Motor neuron (in vitro differentiated cells): ENCODE data around the gene RAPGEF1. TPM values are rescaled to one million over a fixed set of nuclear protein-coding genes. Genes with fewer than 3 reads are reported as not detected.

Experiments used
- ATAC-seq, 8 experiments: fragments of 200-7000 bp; cut with Tn5 transposase; replicated peaks in 6 of 8; 2 replicates each; pipeline ENCODE4 v1.8.0; 2021; ENCODE audit warnings: mild to moderate bottlenecking in 8 of 8, moderate library complexity in 8 of 8
- H3K27ac ChIP-seq, 2 donors: fragments of 250-450 bp; sonication (Bioruptor Pico); 2 replicates each; pipeline ENCODE4 v1.9.0; 2021; ENCODE audit warnings: antibody characterized with exemption in 2 of 2, mild to moderate bottlenecking in 2 of 2, moderate library complexity in 1 of 2
- H3K4me1 ChIP-seq, 2 donors: fragments of 250-450 bp; sonication (Bioruptor Pico); replicated peaks in 1 of 2; 2 replicates each; pipeline ENCODE4 v1.6.1; 2021; ENCODE audit warnings: antibody characterized with exemption in 2 of 2, mild to moderate bottlenecking in 2 of 2, moderate library complexity in 1 of 2
- H3K4me3 ChIP-seq, 5 donors: fragments of 250-450 bp; sonication (Bioruptor Pico); 2 replicates each; pipeline ENCODE4 v1.9.0; 2021; ENCODE audit warnings: antibody characterized with exemption in 5 of 5, mild to moderate bottlenecking in 5 of 5, moderate library complexity in 4 of 5
- WGBS, 10 experiments: fragments of 450-650 bp; shearing (Covaris generic); methylation state at CpG; one replicate each; pipeline ENCODE4 v1.0.0; 2022; 5-methylcytosine and 5-hydroxymethylcytosine counted together
- in situ Hi-C, 9 experiments: fragments of 400-800 bp; cut with MboI; loops; one replicate each; pipeline ENCODE4 v1.15.0; 2021; ENCODE audit warnings: low sequenced_read_pairs in 9 of 9, low pct_unique_long_range_greater_than_20kb in 2 of 9; ENCODE audit not compliant: unreplicated experiment in 9 of 9
- total RNA-seq, 8 experiments: library from RNA; unstranded; fragments of 300-600 nt; gene quantifications; 2 replicates each; pipeline versions ENCODE4 v1.2.3 to v1.2.4, GENCODE V29; 2022

The RAPGEF1 gene
- total RNA-seq, 8 experiments from 2014 or later: 15.4 to 42.0 (median 24.9) TPM

GRCh38 chr9:131625508-131625787 is 114.4 kb downstream of the RAPGEF1 start:
- 81 to 97% (median 86%) methylated on average over 1 to 6 of the region's 6 CpGs; no CpG with 5 or more reads in 3 of the 10 experiments for whole genome bisulfite sequencing, 10 experiments
- H3K27ac ChIP-seq: no peak overlapping the region

GRCh38 chr9:131624636-131625507 is 115.0 kb downstream of the RAPGEF1 start:
- Histone ChIP-seq H3K4me3 (no peak overlapping the region), H3K27ac (peak overlapping the region; percentile 57 to 70), H3K4me1 (peaks cover 16 to 17% of the 10 kb centered on the region in 2 donors)
- peak; percentile 75 to 97 (median 92) for ATAC-seq
- WGBS, 10 experiments: 40 to 90% (median 75%) methylated on average over 1 to 5 of the region's 13 CpGs; no CpG with 5 or more reads in 4 of the 10 experiments
- in situ Hi-C loops: loop anchor here in 1 of 9 experiments (25.0 kb wide), 1 partner anchor 112 kb away; the partner anchor contains the start of gene RAPGEF1

More at GRCh38 chr9:131625508-131625787, 114.4 kb downstream of the RAPGEF1 start:
- H3K4me1 ChIP-seq: peaks cover 16 to 17% of the 10 kb centered on the region in 2 donors
- in situ Hi-C loops: no loop called here
- no peak for ATAC-seq
- H3K4me3 ChIP-seq: no peak overlapping the region

- in situ Hi-C loops: loop anchor here in 1 of 9 experiments (25.0 kb wide), 1 partner anchor 114 kb away; the partner anchor contains the start of gene RAPGEF1
- Histone ChIP-seq H3K4me1 (peaks cover 16 to 17% of the 10 kb centered on the region in 2 donors), H3K27ac (peak overlapping the region in 1 of 2 donors; percentile 70), H3K4me3 (no peak overlapping the region)
- WGBS, 10 experiments: 73 to 100% (median 93%) methylated on average over 1 to 10 of the region's 14 CpGs; no CpG with 5 or more reads in 1 of the 10 experiments
- ATAC-seq: no peak
These were observed 116.1 kb downstream of the RAPGEF1 start for GRCh38 chr9:131623655-131624330.

GRCh38 chr9:131622523-131622922 is 117.4 kb downstream of the RAPGEF1 start:
- Histone ChIP-seq H3K4me1 (peaks cover 16 to 17% of the 10 kb centered on the region in 2 donors), H3K4me3 (no peak overlapping the region), H3K27ac (no peak overlapping the region)
- in situ Hi-C loops: loop anchor here in 1 of 9 experiments (25.0 kb wide), 1 partner anchor 115 kb away; the partner anchor contains the start of gene RAPGEF1
- no peak for ATAC-seq
- 80 to 100% (median 88%) methylated on average over 1 to 4 of the region's 4 CpGs; no CpG with 5 or more reads in 4 of the 10 experiments for WGBS, 10 experiments

DNA sequence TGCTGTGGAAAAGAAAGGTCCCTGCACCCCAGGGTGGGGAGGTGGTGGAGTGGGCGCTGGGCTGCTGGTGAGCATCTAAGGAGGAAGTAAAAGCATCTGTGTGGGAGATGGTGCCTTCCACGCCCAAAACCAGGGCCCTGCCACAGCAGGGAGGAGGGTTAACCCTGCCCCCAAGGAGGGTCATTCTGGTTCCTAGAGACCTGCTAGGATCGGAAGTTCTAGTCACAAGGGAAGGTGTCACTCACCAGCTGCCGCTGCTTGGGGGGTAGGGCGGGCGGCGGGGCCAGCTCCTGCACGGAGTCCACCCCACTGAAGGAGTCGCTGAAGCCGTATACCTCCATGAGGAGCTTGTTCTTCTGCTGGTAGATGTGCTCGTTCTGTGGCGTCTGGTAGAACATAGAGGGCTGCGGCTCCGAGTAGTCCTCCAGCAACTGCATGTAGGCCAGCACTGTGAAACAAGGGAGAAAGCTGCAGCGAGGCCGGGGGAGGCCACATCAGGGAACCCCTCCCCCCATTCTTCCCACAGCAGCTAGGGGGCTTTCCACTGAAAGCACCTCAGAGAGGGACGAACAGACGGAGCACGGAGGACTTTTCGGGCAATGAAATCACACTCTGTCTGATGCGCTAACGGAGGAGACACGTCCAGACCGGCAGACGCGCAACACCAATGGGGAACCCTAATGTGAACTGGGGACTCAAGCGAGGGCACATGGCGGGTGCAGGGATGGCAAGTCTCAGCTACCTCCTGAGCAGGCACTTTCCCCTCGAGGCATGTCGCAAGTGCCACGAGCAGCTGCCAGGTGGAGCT is 118.1 kb downstream of the RAPGEF1 start:
- in situ Hi-C loops: loop anchor here in 1 of 9 experiments (25.0 kb wide), 1 partner anchor 116 kb away; the partner anchor contains the start of gene RAPGEF1
- H3K4me3 ChIP-seq: no peak overlapping the region
- 81 to 100% (median 90%) methylated on average over 2 to 16 of the region's 31 CpGs; no CpG with 5 or more reads in 4 of the 10 experiments for WGBS, 10 experiments
- H3K4me1 ChIP-seq: peaks cover 16 to 17% of the 10 kb centered on the region in 2 donors
- H3K27ac ChIP-seq: no peak overlapping the region
- ATAC-seq: no peak

DNA sequence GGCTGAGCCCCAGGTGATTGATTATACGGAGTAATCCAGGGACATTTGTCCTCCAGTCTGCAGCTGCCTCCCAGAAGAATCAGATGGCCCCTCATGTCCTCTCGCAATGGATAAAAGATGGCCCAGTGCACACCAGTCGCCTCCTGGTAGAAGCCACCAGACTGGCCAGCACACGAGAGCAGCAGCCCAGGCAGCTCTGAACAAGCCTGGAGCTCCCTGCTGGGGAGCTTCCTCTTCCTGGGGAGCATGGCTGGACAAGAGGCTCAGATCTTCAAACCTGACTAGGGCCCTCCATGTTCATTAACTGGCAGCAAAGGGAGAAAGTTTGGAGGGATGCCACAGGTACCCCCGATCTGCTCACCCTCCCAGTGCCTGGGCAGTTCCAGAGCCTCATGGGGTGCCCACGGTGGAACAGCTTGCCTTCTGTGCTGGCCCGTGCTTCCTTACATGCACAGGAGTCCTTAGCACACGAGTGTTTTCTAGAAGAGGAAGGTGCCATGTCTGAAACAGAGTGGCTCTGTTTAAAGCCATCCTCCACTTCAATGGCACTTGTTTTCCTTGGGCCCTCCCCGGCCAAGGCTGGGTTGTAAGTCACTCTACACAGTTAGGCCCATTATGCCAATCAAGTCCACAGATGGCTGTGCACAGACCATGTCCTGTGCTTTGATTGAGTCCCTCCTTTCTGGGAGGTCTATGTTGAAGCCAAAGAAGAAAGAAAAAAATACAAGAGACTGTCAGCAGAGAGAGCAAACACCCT is 118.9 kb downstream of the RAPGEF1 start:
- no peak for ATAC-seq
- Histone ChIP-seq H3K27ac (no peak overlapping the region), H3K4me3 (no peak overlapping the region), H3K4me1 (peaks cover 14 to 17% of the 10 kb centered on the region in 2 donors)
- WGBS, 10 experiments: 84 to 100% (median 95%) methylated on average over 1 to 6 of the region's 9 CpGs; no CpG with 5 or more reads in 4 of the 10 experiments
- in situ Hi-C loops: loop anchor here in 1 of 9 experiments (25.0 kb wide), 1 partner anchor 116 kb away; the partner anchor contains the start of gene RAPGEF1

GRCh38 chr9:131619680-131620079 is 120.2 kb downstream of the RAPGEF1 start:
- Histone ChIP-seq H3K4me3 (no peak overlapping the region), H3K27ac (no peak overlapping the region), H3K4me1 (peaks cover 6 to 7% of the 10 kb centered on the region in 2 donors)
- 50 to 100% (median 90%) methylated on average over 1 to 2 of the region's 3 CpGs; no CpG with 5 or more reads in 6 of the 10 experiments for WGBS, 10 experiments
- no peak for ATAC-seq
- in situ Hi-C loops: loop anchor here in 1 of 9 experiments (25.0 kb wide), 1 partner anchor 118 kb away; the partner anchor contains the start of gene RAPGEF1

GRCh38 chr9:131618785-131619184 is 121.1 kb downstream of the RAPGEF1 start:
- Histone ChIP-seq H3K27ac (no peak overlapping the region), H3K4me3 (no peak overlapping the region), H3K4me1 (no peaks in the 10 kb centered on the region)
- in situ Hi-C loops: loop anchor here in 1 of 9 experiments (25.0 kb wide), 1 partner anchor 119 kb away; the partner anchor contains the start of gene RAPGEF1
- WGBS, 10 experiments: 67 to 100% (median 98%) methylated on average over 1 to 15 of the region's 16 CpGs; no CpG with 5 or more reads in 5 of the 10 experiments
- ATAC-seq: no peak

DNA sequence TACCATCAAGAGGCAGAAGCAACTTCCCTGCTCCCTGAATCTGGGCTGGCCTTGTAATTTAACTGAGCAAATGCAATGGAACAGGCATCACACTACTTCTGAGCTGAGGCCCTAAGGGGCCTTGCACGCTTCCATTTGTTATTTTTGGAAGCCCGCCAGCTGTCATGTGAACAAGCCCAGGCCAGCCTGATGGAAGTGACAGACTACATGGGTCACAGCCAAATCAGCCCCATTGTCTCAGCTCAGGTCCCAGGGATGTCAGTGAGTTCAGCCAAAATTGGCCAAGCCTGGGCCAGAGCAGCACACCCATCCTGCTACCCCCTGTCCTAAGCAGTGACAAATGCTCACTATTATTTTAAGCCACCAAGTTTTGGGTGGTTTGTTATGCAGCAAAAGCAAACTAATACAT is 121.8 kb downstream of the RAPGEF1 start:
- no peak overlapping the region for H3K27ac ChIP-seq
- in situ Hi-C loops: loop anchor here in 1 of 9 experiments (25.0 kb wide), 1 partner anchor 119 kb away; the partner anchor contains the start of gene RAPGEF1
- 40 to 100% (median 93%) methylated on average over 1 to 2 of the region's 2 CpGs; no CpG with 5 or more reads in 4 of the 10 experiments for WGBS, 10 experiments
- peak in 4 of 8 experiments; percentile 24 to 59 (median 44) for ATAC-seq
- no peaks in the 10 kb centered on the region for H3K4me1 ChIP-seq
- H3K4me3 ChIP-seq: no peak overlapping the region

- WGBS, 10 experiments: 70 to 100% (median 98%) methylated on average over 2 to 5 of the region's 5 CpGs; no CpG with 5 or more reads in 4 of the 10 experiments
- Histone ChIP-seq H3K4me3 (no peak overlapping the region), H3K4me1 (no peaks in the 10 kb centered on the region), H3K27ac (no peak overlapping the region)
- ATAC-seq: no peak
- in situ Hi-C loops: loop anchor here in 1 of 9 experiments (25.0 kb wide), 1 partner anchor 120 kb away; the partner anchor contains the start of gene RAPGEF1
These were observed 122.3 kb downstream of the RAPGEF1 start for GRCh38 chr9:131617611-131618010.

DNA sequence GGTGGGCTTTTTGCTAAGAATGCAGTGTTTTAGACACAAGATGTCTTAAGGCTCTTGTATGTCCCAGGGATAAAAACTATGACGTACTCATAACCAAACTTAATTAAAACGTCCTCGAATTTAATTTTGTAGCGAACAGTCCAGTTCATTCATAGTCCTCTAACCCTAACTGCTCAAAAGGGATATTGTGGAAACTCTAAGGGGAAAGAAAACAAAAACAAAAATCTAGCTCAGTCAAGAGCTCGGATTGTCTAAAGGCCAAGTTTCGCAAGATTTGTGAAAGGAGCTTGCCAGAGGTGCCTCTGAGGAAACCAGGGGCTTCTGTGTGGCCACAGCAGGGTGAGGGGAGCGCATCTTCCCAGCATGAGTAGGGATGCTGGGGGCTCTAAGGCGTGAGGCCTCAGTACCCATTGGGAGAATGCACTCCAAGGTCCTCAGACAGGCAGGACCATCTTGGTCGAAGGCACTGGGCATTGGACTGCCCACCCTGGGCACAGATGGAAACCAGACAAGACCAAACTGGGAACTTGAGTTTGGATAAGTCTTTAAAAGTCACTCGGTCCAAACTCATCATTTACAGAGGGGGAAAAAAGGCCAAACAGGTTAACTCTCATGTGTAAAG is 122.8 kb downstream of the RAPGEF1 start:
- Histone ChIP-seq H3K4me1 (no peaks in the 10 kb centered on the region), H3K27ac (no peak overlapping the region), H3K4me3 (no peak overlapping the region)
- 67 to 100% (median 81%) methylated on average over 1 to 10 of the region's 10 CpGs; no CpG with 5 or more reads in 1 of the 10 experiments for WGBS, 10 experiments
- no peak for ATAC-seq
- in situ Hi-C loops: loop anchor here in 1 of 9 experiments (25.0 kb wide), 1 partner anchor 120 kb away; the partner anchor contains the start of gene RAPGEF1
